Activated CD4-positive, alpha-beta T cell treated with anti-CD3 and anti-CD28 coated beads for 24 hours (primary cell): ENCODE results near the gene MOB3A.
A peak's percentile ranks its signal among the peaks of the same experiment; 100 is the strongest.
"Not testable (repeated sequence)": the region's sequence is repeated elsewhere in the genome, so short reads cannot be mapped to it uniquely, and the experiment has no call there.

ENCODE experiments used
- DNase-seq, 2 donors: peaks; one replicate each; pipeline ENCODE4 v3.0.0-alpha.2; 2020; ENCODE audit warnings: low read depth in 2 of 2

MOB3A gene

GRCh38 chr19:2096034-2096479 lies at the start of gene MOB3A:
Gene MOB3A, minus strand, starts transcription at chr19:2096326. Its CDS starts 17,766 bp downstream, at chr19:2078560.
- peak; percentile 72 to 76 for DNase-seq

DNA sequence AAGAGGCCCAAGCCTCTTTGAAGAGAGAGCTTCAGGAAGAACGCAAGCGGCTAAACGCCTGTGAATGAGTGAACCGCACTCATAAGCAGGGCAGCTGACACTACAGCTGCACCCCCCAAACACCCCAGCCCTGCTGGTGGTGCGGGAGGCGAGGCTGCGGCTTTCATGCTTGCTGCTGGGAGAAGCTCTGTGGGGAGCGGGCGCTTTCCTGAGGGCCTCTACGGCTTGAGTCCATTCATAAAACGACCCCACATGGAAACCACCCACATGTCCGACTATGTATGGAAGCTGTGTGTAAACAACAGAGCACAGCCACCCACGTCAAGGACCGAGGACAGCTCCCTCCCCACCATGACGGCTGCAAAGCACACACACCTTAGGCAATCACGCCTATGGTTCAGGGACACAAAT lies 49.7 kb upstream of the MOB3A start:
- no peak for DNase-seq

DNA sequence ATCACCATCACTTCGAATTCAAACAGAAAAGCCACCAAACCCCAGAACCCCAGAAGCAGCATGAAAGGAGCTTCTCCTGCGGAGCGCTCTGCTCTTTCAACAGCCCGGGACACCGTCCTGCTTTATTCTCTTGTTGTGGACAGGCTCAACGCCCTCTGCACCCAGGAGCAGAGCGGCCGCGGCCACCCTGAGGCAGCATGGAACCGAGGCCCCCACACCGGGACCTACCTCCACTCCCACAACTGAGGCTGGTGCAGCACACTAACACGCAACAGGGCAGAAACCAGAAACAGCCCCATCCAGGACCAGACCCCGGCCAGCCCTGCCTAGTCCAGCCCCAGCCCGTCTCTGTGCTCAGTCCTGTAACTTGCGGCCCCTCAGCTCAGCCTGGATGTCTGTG lies 48.1 kb upstream of the MOB3A start:
- DNase-seq = no peak

- no peak for DNase-seq
Measured at GRCh38 chr19:2142173-2142829, 46.2 kb upstream of the MOB3A start.

DNA sequence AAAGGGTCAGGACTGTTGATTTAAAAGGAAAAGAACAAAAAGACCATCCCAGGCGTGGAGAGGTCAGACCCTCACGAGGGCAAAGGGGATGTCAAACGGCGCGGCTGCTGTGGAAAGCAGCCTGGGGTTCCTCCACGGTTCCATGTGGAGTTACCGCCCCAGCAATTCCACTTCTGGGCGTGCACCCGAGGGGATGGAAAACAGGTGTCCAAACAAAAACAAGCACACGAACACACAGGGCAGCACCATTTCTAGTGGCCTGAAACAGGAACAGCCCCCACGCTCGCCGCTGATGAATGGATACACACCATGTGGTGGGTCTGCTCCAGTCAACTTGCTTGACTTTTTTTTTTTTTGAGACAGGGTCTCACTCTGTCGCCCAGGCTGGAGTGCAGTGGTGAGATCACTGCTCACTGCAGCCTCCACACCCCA lies 44.0 kb upstream of the MOB3A start:
- no peak for DNase-seq

GRCh38 chr19:2139385-2140137 lies 43.4 kb upstream of the MOB3A start:
- DNase-seq = no peak

DNA sequence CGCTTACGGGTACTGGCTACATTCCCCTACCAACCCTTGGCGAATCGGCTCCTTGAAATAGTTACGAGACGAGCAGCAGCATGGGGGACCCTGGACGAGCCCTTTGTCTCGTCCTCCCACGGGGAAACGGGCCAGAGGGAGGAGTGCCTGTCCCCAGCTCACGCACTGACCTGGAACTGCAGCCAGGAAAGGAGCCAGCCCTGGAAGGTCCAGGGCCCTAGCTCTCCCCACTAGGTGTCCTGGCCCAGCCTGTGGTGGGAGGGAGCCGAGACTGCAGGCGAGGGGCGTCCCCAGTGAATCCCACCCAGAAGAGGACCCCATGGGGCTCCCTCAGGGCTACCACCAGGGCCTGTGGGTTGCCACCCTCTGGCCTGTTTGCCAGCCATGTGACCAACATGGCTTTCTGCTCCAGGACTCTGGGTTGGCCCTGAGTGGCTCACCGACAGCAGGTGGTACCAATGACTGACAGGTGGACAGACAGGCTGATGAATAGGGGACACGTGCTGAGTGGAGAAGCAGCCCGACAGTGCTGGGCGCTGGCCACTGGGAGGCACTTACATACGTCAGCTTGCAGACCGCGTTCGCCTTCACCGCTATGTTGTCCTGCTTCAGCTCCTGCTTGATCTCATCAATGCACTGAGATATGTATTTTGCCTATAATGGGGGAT lies 42.1 kb upstream of the MOB3A start:
- DNase-seq = no peak

DNA sequence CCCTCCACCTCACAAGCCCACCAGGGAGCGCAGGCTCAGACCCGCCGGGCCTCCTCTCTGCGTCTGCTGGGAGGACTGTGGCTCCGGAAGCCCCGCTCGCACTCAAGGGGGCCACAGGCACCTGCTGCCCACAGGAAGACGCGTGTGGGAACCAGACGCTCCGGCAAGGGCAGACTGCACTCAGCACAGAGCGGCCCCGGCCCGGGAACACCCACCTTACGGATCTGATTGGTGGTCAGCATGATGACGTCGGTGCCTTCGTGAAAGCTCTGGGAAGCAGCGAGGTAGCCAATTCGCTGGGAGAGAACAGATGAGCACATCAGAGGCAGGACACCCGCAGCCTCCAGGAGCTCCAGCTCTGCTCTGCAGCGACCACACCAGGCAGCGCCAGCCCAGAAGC lies 40.7 kb upstream of the MOB3A start:
- DNase-seq = no peak

DNA sequence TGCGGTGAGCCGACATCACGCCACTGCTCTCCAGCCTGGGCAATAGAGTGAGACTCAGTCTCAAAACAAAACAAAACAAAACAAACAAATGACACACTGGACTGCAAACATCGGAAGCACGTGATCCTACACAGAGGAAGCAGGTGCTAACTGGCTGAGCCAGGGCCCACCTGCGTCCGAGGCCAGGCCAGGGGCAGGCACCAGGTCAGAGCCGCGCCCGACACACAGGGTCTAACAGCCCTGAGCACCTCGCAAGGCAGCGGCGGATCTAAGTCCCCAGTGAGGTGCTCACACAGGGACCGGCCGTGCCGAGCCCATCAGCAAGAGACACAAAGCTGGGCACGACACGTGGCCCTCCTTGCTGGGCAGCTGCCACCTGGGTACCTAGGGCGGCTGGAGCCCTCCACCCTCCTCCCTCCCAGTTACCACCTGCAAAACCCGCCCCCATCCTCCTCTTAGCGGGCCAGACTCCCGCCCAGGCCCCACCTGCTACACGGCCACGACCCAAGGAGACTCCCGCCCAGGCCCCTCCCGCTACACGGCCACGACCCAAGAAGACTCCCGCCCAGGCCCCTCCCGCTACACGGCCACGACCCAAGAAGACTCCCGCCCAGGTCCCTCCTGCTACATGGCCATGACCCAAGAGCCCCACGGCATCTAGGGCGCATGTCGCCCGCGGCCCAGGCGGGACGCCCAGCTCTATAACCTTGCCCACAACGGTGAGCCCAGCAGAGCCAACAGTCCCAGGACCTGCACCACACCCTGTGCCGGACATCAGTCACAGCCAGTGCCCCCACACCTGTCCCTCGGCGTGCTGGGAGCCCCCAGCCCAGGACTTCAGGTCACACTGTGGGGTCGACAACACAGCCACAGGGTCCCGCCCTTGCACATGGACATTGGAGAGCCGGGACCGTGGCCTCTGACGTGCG lies 39.6 kb upstream of the MOB3A start:
- DNase-seq = no peak

DNA sequence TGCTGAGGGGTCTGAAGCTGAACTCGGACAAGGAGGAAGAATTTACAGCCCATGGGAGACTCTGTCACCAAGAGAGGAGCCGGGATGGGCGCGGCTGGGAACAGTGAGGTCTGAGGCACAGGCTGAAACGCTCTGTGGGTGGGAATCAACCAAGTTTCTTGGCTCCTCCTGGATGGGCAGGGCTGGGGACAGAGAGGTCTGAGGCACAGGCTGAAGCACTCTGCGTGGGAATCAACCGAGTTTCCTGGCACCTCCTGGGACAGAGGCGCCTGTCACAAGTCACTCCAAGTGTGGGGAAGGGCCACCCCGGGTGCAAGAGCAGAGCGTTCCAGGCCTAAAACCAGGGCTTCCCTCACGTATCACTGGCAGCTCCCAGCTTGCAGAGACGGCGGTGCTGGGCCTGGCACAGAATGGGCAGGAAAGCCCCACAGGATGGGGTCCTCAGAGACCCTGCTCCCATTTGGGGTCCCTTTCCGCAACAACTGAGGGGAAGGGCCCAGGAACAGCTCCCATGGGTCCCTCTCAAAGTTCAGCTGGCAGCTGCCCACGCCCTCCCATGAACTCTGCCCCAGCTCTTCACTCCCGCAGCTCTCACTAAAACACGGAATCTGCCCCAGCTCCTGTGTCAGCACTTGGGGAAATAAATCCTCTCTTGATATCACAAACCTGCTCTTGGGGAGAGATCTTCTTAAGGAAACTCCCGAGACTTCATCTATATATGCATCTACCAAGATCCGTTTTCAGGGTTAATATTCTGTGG lies 36.8 kb upstream of the MOB3A start:
- no peak for DNase-seq

GRCh38 chr19:2132191-2132590 lies 36.1 kb upstream of the MOB3A start:
- DNase-seq = no peak

DNA sequence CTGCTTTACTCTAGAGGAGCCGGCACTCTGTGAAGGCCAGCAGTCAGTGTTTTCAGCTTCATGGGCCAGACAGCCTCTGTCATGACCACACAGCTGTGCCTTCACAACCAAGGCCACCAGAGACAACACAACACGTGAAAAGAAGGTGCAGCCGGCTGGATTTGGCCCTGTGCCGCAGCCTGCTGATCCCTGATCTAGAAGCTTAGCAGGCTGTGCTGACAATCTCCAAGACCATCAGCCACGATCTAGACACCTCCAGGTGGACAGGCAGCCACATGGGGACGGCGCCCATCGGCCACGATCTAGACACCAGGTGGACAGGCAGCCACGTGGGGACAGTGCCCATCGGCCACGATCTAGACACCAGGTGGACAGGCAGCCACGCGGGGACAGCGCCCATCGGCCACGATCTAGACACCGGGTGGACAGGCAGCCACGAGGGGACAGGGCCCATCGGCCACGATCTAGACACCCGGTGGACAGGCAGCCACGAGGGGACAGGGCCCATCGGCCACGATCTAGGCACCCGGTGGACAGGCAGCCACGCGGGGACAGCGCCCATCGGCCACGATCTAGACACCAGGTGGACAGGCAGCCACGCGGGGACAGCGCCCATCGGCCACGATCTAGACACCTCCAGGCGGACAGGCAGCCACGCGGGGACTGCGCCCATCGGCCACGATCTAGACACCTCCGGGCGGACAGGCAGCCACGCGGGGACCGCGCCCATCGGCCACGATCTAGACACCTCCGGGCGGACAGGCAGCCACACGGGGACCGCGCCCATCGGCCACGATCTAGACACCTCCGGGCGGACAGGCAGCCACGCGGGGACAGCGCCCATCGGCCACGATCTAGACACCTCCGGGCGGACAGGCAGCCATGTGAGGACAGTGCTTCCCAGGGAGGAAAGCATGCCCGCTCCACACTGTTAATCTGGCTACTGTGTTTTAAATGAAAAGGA lies 35.2 kb upstream of the MOB3A start:
- not testable (repeated sequence) for DNase-seq

GRCh38 chr19:2129892-2130770 lies 34.0 kb upstream of the MOB3A start:
- no peak for DNase-seq

GRCh38 chr19:2129486-2129885 lies 33.4 kb upstream of the MOB3A start:
- DNase-seq = no peak

DNA sequence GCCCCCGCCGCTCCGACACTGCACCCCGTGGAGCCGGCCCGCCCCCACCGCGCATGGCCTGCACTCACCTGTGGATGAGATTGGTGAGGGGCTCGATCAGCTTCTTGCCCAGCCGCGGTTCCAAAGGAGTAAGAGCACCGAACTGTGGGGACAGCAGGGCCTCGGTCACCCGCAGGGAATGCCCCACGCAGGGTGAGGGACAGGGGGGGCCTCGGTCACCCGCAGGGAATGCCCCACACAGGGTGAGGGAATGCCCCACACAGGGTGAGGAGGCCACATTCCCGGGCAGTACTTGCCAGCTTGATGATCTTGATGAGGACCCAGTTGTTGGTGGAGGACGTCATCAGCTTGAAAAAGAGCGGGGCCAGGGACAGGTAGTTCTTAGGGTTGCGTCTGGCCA lies 32.9 kb upstream of the MOB3A start:
- DNase-seq = no peak

DNA sequence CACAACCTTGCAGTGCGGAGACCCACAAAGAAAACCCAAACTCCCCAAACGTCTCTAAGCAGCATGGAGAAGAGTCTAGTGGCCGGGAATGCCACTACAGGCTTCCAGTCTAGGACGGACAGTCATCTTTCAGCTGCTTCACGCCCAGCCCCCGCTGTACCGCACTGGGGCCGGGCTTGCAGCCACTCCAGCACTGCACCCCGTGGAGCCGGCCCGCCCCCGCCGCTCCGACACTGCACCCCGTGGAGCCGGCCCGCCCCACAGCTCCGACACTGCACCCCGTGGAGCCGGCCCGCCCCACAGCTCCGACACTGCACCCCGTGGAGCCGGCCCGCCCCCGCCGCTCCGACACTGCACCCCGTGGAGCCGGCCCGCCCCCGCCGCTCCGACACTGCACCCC lies 32.1 kb upstream of the MOB3A start:
- DNase-seq = not testable (repeated sequence)

- DNase-seq = no peak
Measured at GRCh38 chr19:2127758-2128157, 31.6 kb upstream of the MOB3A start.

DNA sequence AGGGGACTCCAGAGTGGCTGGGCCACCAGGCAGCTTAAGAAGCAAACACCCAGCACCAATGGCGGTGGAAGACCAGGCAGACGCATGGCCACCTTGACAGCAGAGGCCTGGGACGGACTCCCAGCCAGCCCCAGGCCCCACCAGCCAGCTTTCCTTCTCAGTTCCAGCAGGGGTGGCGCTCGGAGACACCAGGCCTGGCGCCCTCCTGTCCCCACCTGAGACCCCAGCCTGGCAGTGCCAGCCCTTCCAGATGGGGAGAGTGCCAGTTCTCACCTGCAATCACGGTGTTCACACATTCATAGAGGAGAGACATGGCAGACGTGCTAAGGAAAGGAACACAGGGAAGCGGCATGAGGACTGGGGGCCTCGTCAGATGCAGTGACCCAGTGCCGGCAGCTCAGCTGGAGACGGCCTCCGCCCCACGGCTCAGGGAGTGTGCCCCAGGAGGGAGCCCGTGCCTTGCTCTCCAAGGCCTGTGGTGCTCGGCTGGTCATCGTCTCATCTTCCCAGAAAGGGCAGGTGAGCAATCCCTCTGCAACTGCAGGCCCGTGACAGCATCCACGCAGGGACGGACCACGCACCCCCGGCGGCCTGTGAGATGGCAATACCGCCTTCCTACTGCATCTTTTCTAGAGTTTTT lies 30.9 kb upstream of the MOB3A start:
- no peak for DNase-seq
